ENCODE results near the gene CAPN5.
"Not testable (repeated sequence)": the region's sequence is repeated elsewhere in the genome, so short reads cannot be mapped to it uniquely, and the experiment has no call there.

The CAPN5 gene

DNA sequence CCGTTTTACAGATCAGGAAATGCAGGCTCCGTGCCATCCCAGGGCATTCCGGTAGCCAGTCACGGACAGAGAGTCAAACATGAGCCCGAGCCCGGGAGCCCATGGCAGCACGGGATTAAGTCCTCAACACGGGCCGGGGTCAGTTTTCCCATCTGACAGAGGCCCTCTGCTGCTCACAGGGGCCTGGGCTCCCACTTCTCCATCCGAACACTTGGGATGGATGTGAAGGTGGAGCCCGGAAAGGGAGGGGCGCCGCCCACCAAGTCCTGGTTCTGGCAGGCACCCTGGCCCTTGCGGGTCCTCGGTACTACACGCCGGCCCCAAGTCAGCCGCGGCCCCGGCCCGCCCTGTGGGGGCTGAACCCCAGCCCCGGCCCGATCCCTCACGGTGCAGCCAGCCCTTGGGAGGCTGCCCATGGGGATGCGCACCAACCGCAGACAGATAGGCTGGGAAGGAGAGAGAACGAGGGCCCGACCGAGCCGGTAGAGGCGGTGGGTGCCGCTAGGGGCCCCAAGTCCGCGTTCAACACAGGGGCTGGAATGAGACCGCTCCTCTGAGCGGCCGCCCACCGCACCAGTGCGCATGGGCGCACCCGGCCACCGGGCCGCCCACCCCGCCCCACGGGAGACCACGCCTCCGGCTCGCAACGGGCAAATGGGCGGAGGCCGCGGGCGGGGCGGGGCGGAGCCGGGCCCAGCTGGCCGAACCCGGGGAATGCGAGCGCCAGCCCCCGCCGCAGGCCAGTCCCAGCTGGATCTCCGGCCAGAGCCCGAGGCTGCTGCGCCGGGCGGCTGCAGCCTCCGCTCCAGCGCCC lies at the start of gene CAPN5:
Gene CAPN5 (plus strand): TSS at position 743 of the 814 bp plus-strand sequence. CDS start 17,916 bp downstream, outside the sequence.
- DNase-seq = peak; percentile 90

DNA sequence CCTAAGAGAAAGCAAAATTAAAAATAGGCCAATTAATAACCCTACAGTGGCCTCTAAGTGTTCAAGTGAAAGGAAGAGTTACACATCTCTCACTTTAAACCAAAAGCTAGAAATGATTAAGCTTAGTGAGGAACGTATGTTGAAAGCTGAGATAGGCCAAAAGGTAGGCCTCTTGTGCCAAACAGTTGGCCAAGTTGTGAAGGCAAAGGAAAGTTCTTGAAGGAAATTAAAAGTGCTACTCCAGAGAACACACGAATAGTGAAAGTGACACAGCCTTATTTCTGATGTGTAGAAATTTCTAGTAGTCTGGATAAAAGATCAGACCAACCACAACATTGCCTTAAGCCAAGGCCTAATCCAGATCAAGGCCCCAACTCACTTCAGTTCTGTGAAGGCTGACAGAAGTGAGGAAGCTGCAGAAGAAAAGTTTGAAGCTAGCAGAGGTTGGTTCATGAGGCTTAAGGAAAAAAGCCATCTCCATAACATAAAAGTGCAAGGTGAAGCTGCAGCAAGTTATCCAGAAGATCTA lies 48.3 kb upstream of the CAPN5 start:
- DNase-seq = not testable (repeated sequence)

DNA sequence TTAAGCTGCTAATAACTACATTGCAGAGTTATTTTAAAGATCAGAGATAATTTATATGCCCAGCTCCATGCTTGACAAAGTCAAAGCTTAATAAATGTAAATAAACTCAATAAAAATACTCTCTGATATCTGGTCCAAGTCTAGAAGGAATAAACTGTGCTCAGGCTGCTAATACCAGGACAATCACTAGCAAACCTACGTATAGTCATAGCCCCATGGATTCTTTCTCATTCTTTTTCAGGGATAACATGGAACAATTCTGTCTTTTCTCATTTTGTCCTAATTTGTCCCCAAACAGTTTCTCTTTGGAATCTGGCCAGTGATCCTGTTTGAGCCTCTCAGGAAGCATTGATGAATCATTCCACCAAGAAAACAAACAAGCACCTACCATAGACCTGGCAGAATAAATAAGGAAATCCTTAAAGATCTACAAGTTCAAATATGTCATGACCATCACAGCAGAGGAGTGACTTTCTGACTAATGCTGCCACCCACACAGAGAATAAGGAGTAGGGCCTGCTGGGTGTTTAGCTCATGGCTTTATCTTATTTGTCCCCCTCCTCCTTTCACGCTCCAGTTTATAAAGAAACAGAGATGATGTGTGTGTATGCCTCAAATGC lies 46.7 kb upstream of the CAPN5 start:
- no peak for DNase-seq

DNA sequence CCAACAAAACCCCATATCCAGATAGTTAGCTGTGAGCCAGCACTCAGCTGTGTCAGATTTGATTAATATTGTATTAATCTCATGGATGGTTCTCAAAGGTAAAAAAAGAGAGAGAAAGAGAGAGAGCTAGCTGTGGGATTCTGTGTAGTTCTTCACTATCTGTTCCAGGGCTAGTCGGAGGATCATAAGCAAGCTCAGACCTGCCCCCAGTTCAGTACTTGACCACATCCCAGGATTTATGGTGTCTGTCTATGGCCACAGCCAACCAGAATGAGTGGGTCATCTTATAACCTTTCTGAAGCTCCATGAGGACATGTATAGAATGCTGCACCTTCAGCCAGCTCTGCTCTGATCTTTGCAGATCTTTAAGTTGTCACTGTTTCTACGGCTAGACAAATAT lies 46.0 kb upstream of the CAPN5 start:
- no peak for DNase-seq

DNA sequence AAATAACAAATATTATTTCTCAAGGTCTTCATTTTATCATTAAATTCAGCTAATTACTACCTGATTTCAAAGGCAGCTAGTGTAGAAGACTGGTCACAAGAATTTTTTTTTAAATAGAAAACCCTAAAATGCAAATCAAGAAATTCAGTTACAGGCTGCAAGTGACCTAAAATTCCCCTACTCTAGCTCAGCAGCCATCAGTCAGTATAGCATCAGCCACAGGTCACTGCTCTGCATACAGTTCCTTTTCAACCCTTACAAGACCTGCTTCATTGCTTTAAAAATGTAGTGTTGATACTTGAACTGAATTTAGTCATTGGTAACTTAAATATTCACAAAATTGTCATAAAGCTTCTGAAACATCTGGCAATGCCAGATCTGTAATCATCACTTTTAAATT lies 42.0 kb upstream of the CAPN5 start:
- DNase-seq = no peak

DNA sequence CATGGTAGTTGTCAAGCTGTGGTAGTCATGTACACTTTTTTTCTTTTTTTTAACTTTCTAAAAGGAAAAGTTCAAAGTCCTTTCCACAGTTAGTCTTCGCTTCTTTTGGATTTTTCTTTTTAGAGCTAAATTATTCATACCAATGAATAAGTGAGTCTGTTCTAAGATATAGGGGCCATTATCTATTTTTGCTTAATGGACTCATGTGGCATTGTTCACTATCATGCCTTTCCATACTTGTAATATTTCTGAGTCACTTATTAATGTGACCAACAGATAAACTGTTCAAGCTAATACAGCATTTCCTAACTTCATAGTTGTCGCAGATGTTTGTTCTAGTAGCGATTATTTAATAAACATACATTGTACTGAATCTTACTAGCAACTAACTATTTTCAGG lies 40.5 kb upstream of the CAPN5 start:
- DNase-seq = no peak

DNA sequence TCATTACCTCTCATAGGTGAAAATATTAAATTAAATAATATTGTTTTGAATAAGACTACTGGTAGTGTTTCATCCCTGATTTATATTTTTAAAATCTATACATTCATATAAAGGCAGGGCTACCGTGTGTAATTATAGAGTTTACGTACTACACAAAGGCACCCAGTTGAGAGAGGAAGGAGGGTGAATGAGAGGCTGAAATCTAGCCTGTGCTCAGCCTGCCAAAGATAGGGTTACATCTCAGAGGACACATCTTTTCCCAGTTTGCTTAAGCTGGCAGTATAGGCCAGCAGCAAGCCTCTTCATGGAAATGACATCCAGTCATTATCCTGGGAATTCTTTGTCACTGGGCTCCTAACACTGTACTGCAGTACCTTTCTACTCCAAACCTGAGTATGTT lies 40.0 kb upstream of the CAPN5 start:
- DNase-seq = no peak

DNA sequence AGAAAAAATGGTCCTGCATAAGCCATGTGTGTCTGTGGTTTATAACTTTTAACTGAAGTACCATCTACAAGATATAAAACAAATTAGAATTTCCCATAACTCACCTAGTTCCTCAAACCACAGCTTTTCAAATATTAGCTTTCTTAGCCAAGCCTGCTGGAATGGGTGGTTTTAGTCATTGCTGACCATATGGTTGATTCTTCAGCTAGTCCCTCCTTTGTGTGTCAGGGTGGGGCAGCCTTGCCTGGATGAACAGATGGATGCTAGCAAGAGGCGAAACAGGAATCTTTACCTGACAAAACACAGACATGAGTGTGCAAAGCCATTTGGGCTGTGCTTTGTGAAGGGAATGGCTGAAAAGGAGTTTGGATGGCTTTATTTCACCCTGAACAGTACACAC lies 39.5 kb upstream of the CAPN5 start:
- DNase-seq = no peak

DNA sequence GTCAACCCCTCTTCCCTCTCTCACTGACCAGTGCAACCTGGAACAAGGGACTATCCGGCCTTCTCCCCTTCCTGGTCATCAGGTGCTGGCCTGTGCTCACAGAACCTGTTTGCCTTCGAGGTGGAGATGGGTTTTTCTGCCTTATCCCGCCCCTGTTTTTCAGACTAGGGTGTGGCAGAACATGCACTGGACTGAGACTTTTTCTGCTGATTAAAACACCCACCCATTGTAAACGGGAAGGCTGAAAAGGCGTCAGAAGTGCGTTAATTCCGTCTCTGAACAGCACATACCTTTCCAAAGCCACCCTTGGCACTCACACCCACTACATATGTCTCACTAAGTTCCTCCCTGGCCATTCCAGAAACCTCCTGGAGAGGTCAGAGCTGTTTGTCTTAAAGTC lies 36.9 kb upstream of the CAPN5 start:
- DNase-seq = no peak

DNA sequence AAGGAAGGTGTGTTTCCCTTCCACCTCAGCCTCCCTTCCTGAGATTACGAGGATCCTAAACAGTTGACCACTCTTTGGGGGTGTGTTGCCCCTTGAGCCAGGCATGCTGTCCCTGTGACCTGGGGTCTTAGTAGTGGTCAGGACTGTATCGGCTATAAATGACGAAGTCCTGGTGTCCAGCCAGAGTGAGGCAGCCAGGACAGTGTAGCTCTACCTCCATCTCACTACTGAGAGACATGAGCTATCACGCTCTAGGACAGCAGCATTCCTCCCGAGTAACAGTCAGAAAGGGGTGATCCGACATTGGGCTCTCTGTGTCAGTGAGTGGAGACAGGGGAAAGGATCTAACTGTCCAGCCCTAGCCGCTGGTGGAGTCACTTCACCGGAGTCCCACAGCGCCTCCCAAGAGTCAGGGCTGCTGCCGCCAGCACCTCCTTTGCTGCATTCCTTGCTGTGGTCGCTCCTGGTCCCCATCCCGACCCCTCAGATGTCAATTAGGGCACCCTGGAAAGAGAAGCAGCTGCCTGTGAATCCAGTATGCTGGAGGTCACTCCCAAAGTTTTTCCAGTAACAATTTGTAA lies 35.8 kb upstream of the CAPN5 start:
- no peak for DNase-seq

DNA sequence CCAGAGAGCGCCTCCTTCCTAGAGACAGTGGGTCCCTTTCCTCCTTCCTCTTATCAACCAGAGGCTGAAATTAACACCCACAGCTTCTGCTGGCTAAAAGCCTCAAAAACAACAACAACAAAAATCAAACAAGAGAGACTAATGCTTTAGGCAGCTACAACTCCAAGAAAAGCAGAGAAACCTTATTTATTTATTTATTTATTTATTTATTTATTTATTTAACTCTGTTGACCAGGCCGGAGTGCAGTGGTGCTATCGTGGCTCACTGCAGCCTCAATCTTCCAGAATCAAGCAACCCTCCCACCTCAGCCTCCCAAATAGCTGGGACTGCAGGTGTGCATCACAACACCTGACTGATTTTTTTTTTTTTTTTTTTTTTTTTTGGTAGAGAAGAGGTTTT lies 35.2 kb upstream of the CAPN5 start:
- no peak for DNase-seq

DNA sequence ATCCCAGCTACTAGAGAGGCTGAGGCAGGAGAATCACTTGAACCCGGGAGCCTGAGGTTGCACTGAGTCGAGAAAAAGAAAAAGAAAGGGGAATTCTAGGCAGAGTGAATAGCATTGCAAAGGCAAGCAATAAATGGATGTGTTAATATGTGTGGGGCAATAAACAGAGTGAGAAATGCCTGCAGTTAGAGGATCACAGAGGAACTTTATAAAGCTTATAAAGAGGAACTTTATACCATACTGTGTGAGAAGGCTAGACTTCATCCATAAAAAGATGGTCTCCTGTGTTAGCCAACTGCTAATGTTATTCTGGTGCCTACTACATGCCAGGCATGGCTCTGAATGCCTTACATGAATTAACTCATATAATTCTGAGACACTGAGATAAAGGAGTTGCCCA lies 31.7 kb upstream of the CAPN5 start:
- no peak for DNase-seq

DNA sequence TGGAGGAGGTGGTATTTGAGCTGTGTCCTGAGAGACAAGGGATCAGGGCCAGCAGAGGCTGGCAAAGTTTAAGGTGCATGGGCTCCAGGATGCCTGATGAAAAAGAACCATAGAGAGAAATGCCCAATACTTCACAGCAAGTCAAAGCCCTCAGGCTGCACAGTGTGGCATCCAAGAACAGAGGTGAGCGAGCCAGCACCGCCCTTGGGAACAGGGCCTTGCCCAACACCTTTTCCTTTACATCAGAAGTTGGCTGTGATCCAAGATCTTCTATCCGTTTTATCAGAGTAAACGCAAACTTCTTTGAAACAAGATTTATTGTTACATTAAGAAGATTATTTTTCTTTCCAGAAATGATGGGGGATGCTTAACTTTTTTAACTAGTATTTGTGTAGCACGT lies 31.2 kb upstream of the CAPN5 start:
- peak; percentile 37 for DNase-seq

DNA sequence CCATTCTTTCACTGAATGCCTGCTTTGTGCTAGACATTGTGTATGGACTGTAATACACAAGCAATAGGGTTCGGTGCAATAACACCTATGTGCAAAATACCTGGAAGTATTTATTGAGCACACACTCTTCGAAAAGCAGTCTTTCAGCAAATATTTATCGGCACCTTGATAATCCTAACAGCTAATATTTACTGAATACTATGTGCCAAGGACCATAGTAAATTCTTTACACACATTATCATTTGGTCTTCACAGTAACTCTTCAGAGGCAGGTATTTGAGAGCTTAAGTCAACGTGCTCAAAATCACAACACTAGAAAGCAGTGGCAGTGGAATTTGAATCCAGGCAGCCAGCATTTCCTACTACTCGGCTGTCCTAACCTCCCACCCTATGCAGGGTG lies 30.4 kb upstream of the CAPN5 start:
- DNase-seq = no peak

DNA sequence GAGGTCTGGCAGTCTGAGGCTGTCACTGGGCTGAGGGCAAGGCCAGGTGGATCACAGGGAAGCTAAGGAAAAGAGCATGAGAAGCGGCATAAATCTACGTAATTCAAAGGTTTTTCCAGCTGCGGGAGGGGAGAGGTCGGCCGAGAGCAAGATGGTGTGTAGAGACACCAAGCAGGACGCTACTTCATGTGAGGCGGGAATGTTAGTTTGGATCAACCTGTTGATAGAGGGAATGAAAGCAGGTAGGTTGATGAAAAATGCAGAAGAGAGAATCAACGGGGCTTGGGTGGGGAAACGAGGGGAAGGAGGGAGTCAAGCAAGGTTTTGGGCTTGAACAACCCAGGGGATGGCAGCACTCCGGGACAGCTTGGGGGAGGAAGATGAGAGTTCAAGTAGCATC lies 29.7 kb upstream of the CAPN5 start:
- no peak for DNase-seq

DNA sequence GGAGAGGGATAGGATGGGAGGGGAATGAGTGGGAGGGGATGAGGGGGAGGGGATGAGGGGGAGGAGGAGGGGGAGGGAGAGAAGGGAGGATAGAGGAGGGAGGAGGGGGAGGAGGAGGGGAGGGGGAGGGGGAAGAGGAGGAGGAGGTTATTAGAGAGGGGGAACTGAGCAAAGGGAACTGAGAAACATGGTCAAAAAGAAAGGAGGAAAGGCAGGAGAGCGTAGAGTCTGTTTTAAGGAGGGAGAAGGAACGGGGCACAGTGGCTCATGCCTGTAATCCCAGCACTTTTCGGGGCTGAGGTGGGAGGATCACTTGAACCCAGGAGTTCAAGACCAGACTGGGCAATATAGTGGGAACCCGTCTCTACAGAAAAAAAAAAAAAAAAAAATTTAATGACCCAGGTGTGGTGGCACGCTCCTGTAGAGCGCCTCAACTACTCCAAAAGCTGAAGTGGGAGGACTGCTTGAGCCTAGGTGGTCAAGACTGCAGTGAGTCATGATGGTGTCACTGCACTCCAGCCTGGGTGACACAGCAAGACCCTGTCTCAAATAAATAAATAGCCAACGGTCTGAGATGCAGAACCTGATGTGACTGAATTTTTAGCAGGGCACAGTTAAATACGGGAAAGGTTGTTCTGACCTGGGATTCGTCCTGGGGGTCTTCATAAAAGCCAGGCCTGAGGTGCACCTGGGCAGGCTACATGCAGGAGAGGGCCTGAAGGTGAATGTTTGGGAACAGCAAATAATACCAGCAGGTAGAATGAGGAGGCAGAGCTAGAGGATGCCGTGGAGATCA lies 28.5 kb upstream of the CAPN5 start:
- no peak for DNase-seq

DNA sequence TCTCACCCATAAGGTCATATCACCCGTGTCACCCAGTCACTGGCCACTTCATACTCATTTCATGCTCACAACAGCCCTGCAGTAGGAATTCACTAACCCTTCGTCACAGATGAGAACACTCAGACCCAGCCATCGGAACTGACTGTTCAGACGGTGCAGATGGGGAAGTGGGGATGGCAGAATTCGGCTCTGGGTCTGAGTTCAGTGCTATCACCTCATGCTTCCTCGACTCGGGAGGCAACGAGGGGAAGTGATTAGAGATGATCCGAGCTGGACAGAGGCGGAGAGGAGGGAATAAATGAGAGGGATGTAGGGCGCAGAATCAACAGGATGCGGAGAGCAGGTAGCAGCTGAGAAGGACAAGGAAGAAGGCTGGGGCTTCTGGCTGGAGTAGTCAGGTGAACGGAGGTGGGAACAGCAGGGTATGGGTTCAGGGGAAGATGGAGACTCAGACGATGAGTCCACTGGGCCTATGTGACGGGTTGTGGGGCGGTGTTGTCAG lies 27.9 kb upstream of the CAPN5 start:
- no peak for DNase-seq

DNA sequence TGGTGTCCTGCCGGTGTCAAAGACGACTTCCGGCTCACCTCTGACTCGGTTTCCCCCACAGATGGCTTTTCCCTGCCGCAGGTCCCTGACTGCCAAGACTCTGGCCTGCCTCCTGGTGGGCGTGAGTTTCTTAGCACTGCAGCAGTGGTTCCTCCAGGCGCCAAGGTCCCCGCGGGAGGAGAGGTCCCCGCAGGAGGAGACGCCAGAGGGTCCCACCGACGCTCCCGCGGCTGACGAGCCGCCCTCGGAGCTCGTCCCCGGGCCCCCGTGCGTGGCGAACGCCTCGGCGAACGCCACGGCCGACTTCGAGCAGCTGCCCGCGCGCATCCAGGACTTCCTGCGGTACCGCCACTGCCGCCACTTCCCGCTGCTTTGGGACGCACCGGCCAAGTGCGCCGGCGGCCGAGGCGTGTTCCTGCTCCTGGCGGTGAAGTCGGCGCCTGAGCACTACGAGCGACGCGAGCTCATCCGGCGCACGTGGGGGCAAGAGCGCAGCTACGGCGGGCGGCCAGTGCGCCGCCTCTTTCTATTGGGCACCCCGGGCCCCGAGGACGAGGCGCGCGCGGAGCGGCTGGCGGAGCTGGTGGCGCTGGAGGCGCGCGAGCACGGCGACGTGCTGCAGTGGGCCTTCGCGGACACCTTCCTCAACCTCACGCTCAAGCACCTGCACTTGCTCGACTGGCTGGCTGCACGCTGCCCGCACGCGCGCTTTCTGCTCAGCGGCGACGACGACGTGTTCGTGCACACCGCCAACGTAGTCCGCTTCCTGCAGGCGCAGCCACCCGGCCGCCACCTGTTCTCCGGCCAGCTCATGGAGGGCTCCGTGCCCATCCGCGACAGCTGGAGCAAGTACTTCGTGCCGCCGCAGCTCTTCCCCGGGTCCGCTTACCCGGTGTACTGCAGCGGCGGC lies 27.0 kb upstream of the CAPN5 start:
- DNase-seq = no peak

DNA sequence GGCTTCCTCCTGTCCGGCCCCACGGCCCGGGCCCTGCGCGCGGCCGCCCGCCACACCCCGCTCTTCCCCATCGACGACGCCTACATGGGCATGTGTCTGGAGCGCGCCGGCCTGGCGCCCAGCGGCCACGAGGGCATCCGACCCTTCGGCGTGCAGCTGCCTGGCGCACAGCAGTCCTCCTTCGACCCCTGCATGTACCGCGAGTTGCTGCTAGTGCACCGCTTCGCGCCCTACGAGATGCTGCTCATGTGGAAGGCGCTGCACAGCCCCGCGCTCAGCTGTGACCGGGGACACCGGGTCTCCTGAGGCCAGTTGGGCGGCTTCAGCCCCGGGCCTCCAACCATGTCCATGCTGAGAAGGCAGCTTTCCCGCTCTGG lies 26.4 kb upstream of the CAPN5 start:
- no peak for DNase-seq

DNA sequence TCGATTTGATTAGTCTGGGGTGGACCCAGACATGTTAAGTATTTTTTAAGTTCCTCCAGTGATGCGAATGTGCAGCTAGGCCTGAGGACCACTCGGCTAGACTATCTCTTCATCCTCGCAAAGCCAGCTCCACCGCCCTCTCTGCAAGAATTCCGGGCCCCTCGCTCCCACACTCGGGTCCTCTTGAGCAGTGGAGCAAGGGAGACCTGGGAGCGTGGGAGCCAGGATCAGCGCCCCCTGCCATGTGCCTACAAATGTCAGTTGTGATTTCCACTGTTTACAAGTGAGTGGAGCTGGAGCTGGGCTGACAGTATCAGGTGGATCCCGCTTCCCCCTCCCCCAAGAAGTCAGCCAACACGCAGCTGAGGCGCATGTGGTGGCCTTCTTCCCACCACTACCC lies 25.9 kb upstream of the CAPN5 start:
- DNase-seq = no peak

DNA sequence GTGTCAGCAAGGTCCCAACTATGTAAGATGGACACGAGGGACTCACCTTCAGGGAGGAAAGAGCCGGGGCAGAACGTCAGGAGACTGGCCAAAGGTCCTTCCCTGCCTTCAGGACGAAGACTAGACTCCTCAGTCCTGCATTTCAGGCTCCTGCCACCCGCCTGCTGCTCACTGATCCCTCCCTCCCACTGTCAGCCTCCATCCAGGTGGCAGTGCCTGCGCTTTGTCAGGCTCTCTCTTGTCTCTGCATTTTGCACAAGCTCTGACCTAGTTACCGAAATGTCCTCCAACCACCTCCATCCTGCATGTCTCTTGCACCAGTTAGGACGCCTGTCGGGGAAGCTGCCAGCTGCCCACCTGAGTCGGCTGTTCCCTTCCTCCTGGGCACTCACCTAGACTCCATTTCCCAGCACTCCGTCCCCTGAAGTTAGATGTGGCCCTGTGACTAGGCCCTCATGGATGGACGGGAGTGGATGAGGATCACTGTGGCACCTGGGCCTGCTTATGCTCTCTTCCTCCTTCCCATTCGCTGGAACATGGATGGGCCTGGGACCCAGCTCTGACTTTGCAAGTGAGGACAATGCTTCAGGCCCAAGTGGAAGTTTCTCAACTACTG lies 24.6 kb upstream of the CAPN5 start:
- DNase-seq = no peak

DNA sequence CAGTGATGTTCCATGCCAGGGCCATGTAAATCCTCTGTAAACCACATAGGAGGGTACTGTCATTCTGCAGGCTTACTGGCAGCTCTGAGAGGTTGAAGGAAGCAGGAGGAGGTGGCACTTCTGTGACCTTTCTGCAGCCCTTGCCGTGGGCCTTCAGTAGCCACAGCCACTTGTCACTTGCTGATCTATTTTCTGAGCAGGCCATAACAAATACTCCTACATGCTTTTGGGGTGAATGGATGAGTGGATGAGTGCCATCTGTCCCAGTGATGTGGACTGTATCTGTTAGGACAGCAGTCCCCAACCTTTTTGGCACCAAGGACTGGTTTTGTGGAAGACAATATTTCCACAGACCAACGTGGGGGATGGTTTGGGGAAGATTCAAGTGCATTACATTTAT lies 22.4 kb upstream of the CAPN5 start:
- no peak for DNase-seq

Measured in RPMI8226 (cell line).